HCT116 (cell line): ENCODE data around the gene MYH11. TPM values are rescaled to one million over a fixed set of nuclear protein-coding genes. Genes with fewer than 3 reads are reported as not detected.

Experiments used
- ATAC-seq: fragments of 200-7000 bp; cut with Tn5 transposase; 2 replicates; pipeline ENCODE4 v1.9.1; 2020; ENCODE audit warnings: mild to moderate bottlenecking, moderate library complexity
- BruUV-seq: library from RNA; stranded (reverse); fragments of 400-500 nt; replicated peaks from 2 replicates; lab custom pipeline; 2021; lab: Mats Ljungman, UMichigan
- CTCF ChIA-PET: fragments of 300-600 bp; sonication (Branson Sonifier 250); formaldehyde crosslinking; loops from one replicate; lab custom pipeline; 2021; ENCODE audit warnings: antibody characterized with exemption; lab: Charles Lee
- POLR2A ChIA-PET: fragments of 300-600, 350-600 bp; sonication (Branson Sonifier 250); formaldehyde crosslinking; loops from one replicate; lab custom pipeline; 2021; ENCODE audit warnings: antibody characterized with exemption; lab: Charles Lee
- RAD21 ChIA-PET, 2 experiments: fragments of 300-600 bp; sonication (Branson Sonifier 250); formaldehyde crosslinking; loops; one replicate each; lab custom pipeline; 2023; ENCODE audit warnings: low total read pairs in 2 of 2; ENCODE audit not compliant: uncharacterized antibody in 2 of 2, unreplicated experiment in 2 of 2, low non-redundant PET in 1 of 2; lab: Charles Lee
- DNase-seq: peaks from one replicate; pipeline ENCODE4 v3.0.0-alpha.2; 2010; ENCODE audit warnings: low read depth, low spot score
- H2AFZ ChIP-seq: fragments of 200-600 bp; shearing (Covaris generic), sonication (generic); 2 replicates; pipeline ENCODE4 v1.6.1; 2017; ENCODE audit warnings: low read depth, mixed run types, mixed read lengths, antibody characterized with exemption, low read length; ENCODE audit not compliant: poor library complexity, severe bottlenecking
- H3K27ac ChIP-seq: 2 replicates; pipeline ENCODE4 v1.5.1; 2012; ENCODE audit warnings: low read depth, low read length
- H3K27me3 ChIP-seq: fragments of 200-600 bp; sonication (generic); 2 replicates; pipeline ENCODE4 v1.6.1; 2016; ENCODE audit warnings: mixed run types, low read length, mixed read lengths; ENCODE audit not compliant: insufficient read depth
- H3K36me3 ChIP-seq, 2 experiments: fragments of 200-500 bp in 1 of 2; fragments of 200-600 bp in 1 of 2; sonication (Bioruptor generic) in 1 of 2; sonication (generic) in 1 of 2; 2 replicates each; pipeline versions ENCODE4 v1.5.1 to v1.6.1; 2014 to 2016; ENCODE audit warnings: low read length in 2 of 2, inconsistent platforms in 1 of 2, mixed read lengths in 1 of 2, mixed run types in 1 of 2; ENCODE audit not compliant: insufficient read depth in 2 of 2, control insufficient read depth in 1 of 2
- H3K4me1 ChIP-seq, 2 experiments: fragments of 200-600 bp in 1 of 2; sonication (generic) in 1 of 2; 2 replicates each; pipeline versions ENCODE4 v1.5.1 to v1.6.1; 2012 to 2017; ENCODE audit warnings: low read length in 2 of 2, inconsistent platforms in 1 of 2, mild to moderate bottlenecking in 1 of 2, mixed read lengths in 1 of 2, mixed run types in 1 of 2, moderate library complexity in 1 of 2; ENCODE audit not compliant: insufficient read depth in 2 of 2, control insufficient read depth in 1 of 2
- H3K4me2 ChIP-seq: fragments of 200-600 bp; sonication (generic); 2 replicates; pipeline ENCODE4 v1.6.1; 2017; ENCODE audit warnings: mixed run types, low read length, mixed read lengths
- H3K4me3 ChIP-seq, 2 experiments: fragments of 200-600 bp in 1 of 2; sonication (generic) in 1 of 2; replicated peaks in 1 of 2; 2 replicates each; pipeline ENCODE4 v1.5.1; 2011 to 2016; ENCODE audit warnings: low read length in 2 of 2, control low read depth in 1 of 2, low read depth in 1 of 2, mild to moderate bottlenecking in 1 of 2, mixed read lengths in 1 of 2, mixed run types in 1 of 2
- H3K79me2 ChIP-seq: fragments of 200-600 bp; sonication (generic); 2 replicates; pipeline ENCODE4 v1.6.1; 2017; ENCODE audit warnings: mild to moderate bottlenecking, mixed run types, low read length, moderate library complexity, mixed read lengths; ENCODE audit not compliant: insufficient read depth
- H3K9ac ChIP-seq: fragments of 200-600 bp; sonication (generic); 2 replicates; pipeline ENCODE4 v1.6.1; 2016; ENCODE audit warnings: low read length, mixed read lengths
- H3K9me2 ChIP-seq: fragments of 200-600 bp; sonication (generic), shearing (Covaris generic); 2 replicates; pipeline ENCODE4 v1.6.1; 2017; ENCODE audit warnings: mixed run types, mild to moderate bottlenecking, moderate library complexity; ENCODE audit not compliant: insufficient read depth
- H3K9me3 ChIP-seq, 2 experiments: fragments of 200-500 bp in 1 of 2; fragments of 200-600 bp in 1 of 2; sonication (Bioruptor generic) in 1 of 2; sonication (generic) in 1 of 2; 2 replicates each; pipeline ENCODE4 v1.6.1; 2014 to 2017; ENCODE audit warnings: low read length in 2 of 2, mixed read lengths in 2 of 2, inconsistent platforms in 1 of 2, low read depth in 1 of 2, mild to moderate bottlenecking in 1 of 2, mixed run types in 1 of 2, moderate library complexity in 1 of 2; ENCODE audit not compliant: control insufficient read depth in 1 of 2, insufficient read depth in 1 of 2
- H4K20me1 ChIP-seq: fragments of 200-600 bp; sonication (generic), shearing (Covaris generic); 2 replicates; pipeline ENCODE4 v1.6.1; 2017; ENCODE audit warnings: mixed run types, mild to moderate bottlenecking, moderate library complexity; ENCODE audit not compliant: insufficient read depth
- SP1 ChIP-seq: IDR thresholded peaks from 2 replicates; pipeline ENCODE4 v1.6.1; 2012; ENCODE audit warnings: low read depth
- TCF7L2 ChIP-seq: IDR thresholded peaks from 2 replicates; pipeline ENCODE4 v1.7.0; 2011; ENCODE audit warnings: borderline replicate concordance, inconsistent platforms; ENCODE audit not compliant: insufficient read depth, insufficient read length; ENCODE audit errors: extremely low read depth
- intact Hi-C: fragments of 100-400 bp; cut with micrococcal nuclease; formaldehyde crosslinking; loops from 2 replicates; pipeline ENCODE4 v1.10.0; 2022
- total RNA-seq: library from RNA; stranded (reverse); gene quantifications from one replicate; pipeline ENCODE4 v1.2.1, GENCODE V29; 2021; ENCODE audit not compliant: unreplicated experiment

The MYH11 gene
- total RNA-seq, 1 experiment from 2014 or later, result 0.61 TPM

DNA sequence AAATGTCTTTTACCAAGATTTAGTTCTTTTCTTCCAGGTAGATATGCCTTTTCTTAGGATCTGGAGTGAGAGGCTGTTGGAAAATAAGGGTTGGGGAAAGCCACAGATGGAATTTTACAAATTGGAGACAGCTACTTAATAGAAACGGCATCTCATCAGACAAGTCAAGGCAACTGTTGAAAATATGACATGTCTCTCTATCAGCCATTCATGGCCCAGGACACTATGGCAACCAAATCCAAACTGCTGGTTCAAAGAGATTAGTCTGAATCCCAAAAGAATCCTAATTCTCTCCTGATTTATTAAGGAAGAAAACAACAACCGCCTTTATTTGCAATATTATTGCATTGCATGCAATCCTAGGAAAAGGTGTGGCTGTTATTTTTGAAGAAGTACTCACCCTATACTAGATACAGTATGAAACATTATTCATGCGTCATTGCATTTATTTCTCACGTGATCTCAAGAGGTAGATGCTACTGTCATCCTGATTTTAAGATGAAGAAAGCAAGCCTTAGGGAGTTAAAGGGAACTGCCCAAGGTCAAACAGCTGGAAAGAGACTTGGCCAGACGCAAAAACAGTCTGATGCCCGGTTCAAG is 44.2 kb upstream of the MYH11 start:
- H3K27me3 ChIP-seq, result no peaks in the 10 kb centered on the region
- H3K9me2 ChIP-seq, result no peaks in the 10 kb centered on the region
- no peaks in the 10 kb centered on the region for H4K20me1 ChIP-seq
- ChIA-PET POLR2A (no interaction called here), RAD21 (no interaction called here), CTCF (interaction anchor here (0.9 to 1.7 kb wide), 2 partner anchors 9 to 26 kb away, joined by 4 read pairs; no protein-coding TSS in a partner anchor)
- ATAC-seq, result no peak
- DNase-seq, result no peak
- peak overlapping the region; percentile 75 for H3K4me2 ChIP-seq
- intact Hi-C loops, result no loop called here
- TF ChIP-seq TCF7L2 (no peak), SP1 (0 out of 2 replicates have a peak, but pooled peaks have one; percentile 17)
- H3K9ac ChIP-seq, result peak overlapping the region; percentile 55
- no peaks in the 10 kb centered on the region for H3K9me3 ChIP-seq
- H3K36me3 ChIP-seq, result no peaks in the 10 kb centered on the region
- H3K79me2 ChIP-seq, result no peaks in the 10 kb centered on the region
- no peak overlapping the region for H3K4me3 ChIP-seq
- H2AFZ ChIP-seq, result peak overlapping the region; percentile 24
- BruUV-seq, result no TSS peak
- H3K27ac ChIP-seq, result peak overlapping the region; percentile 87
- H3K4me1 ChIP-seq, result peaks cover 46 to 69% of the 10 kb centered on the region in 2 experiments

DNA sequence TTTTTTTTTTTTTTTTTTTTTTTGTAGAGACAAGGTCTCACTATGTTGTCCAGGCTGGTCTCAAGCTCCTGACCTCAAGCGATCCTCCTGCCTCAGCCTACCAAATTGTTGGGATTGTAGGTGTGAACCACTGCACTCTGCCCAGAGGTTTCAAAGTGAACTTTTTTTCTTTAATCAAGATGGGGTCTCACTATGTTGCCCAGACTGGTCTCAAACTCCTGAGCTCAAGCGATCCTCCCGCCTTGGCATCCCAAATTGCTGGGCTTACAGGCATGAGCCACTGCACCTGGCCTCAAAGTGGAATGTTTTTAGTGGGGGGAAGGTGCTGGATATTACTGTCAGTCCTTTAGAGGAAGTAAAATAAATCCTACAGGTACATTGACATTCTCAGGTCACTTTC is 43.5 kb upstream of the MYH11 start:
- H2AFZ ChIP-seq, result peak overlapping the region; percentile 24
- H3K27me3 ChIP-seq, result no peaks in the 10 kb centered on the region
- no peaks in the 10 kb centered on the region for H3K79me2 ChIP-seq
- H3K36me3 ChIP-seq, result no peaks in the 10 kb centered on the region
- RAD21 ChIA-PET, result interaction anchor here (0.5 to 1.0 kb wide), 2 partner anchors 12 to 194 kb away, joined by 3 read pairs; partner anchors contain the start of gene CEP20 (in 1 of the 2)
- POLR2A ChIA-PET, result interaction anchor here (0.8 to 1.9 kb wide), 4 partner anchors 12 to 52 kb away, joined by 3 to 18 read pairs (median 3); partner anchors contain the start of gene CEP20
- H3K9ac ChIP-seq, result peak overlapping the region; percentile 55
- peak overlapping the region; percentile 87 for H3K27ac ChIP-seq
- no peaks in the 10 kb centered on the region for H3K9me2 ChIP-seq
- DNase-seq, result no peak
- H3K4me2 ChIP-seq, result peak overlapping the region; percentile 75
- no TSS peak for BruUV-seq
- TF ChIP-seq SP1, result no peak
- TF ChIP-seq, all 23 proteins: peak for 0
- CTCF ChIA-PET, result interaction anchor here (0.9 to 1.7 kb wide), 2 partner anchors 9 to 25 kb away, joined by 4 read pairs; no protein-coding TSS in a partner anchor
- intact Hi-C loops, result no loop called here
- Histone ChIP-seq H3K9me3 (no peaks in the 10 kb centered on the region), H3K4me1 (peaks cover 46 to 73% of the 10 kb centered on the region in 2 experiments), H4K20me1 (no peaks in the 10 kb centered on the region), H3K4me3 (peak overlapping the region in 1 of 2 experiments; percentile 38; a peak in 1 of 4 replicates)
- ATAC-seq, result no peak
